Dermis blood vessel endothelial cell (primary cell): ENCODE data around the gene LARP4B. TPM values are rescaled to one million over a fixed set of nuclear protein-coding genes. Genes with fewer than 3 reads are reported as not detected.

Experiments used
- DNase-seq: peaks from one replicate; pipeline ENCODE4 v3.0.0; 2010
- total RNA-seq: library from RNA; depleted of rRNA; stranded (reverse); fragments of >200 nt; gene quantifications from 2 replicates; pipeline ENCODE4 v1.2.3, GENCODE V29; 2014

Gene LARP4B
- total RNA-seq, 1 donor from 2014 or later = 23.5 TPM

- DNase-seq = no peak
Observed at GRCh38 chr10:805620-806305, 125.7 kb downstream of the LARP4B start.

GRCh38 chr10:804787-805619 lies 126.5 kb downstream of the LARP4B start:
- DNase-seq = no peak

GRCh38 chr10:804191-804781 lies 127.2 kb downstream of the LARP4B start:
- peak; percentile 20 for DNase-seq

GRCh38 chr10:803041-803741 lies 128.3 kb downstream of the LARP4B start:
- DNase-seq = no peak

GRCh38 chr10:802506-802905 lies 129.0 kb downstream of the LARP4B start:
- no peak for DNase-seq

- DNase-seq = no peak
Observed at GRCh38 chr10:797179-797578, 134.3 kb downstream of the LARP4B start.

GRCh38 chr10:796233-796632 lies 135.3 kb downstream of the LARP4B start:
- no peak for DNase-seq

- DNase-seq = peak; percentile 47
Observed at GRCh38 chr10:794382-794956, 137.0 kb downstream of the LARP4B start.

- DNase-seq = no peak
Observed at GRCh38 chr10:792792-793100, 138.8 kb downstream of the LARP4B start.

- no peak for DNase-seq
Observed at GRCh38 chr10:792083-792791, 139.3 kb downstream of the LARP4B start.

GRCh38 chr10:791639-792038 lies 139.9 kb downstream of the LARP4B start:
- DNase-seq = no peak

GRCh38 chr10:790821-791551 lies 140.5 kb downstream of the LARP4B start:
- no peak for DNase-seq

GRCh38 chr10:789831-790701 lies 141.4 kb downstream of the LARP4B start:
- DNase-seq = no peak

GRCh38 chr10:788796-789748 lies 142.4 kb downstream of the LARP4B start:
- peak; percentile 71 for DNase-seq

GRCh38 chr10:787933-788651 lies 143.4 kb downstream of the LARP4B start:
- DNase-seq = peak; percentile 17

GRCh38 chr10:786633-787474 lies 144.7 kb downstream of the LARP4B start:
- DNase-seq = no peak

- DNase-seq = no peak
Observed at GRCh38 chr10:785861-786214, 145.7 kb downstream of the LARP4B start.
